RWPE1 (cell line): Measurements from ENCODE around the gene DISC1.

Experiments used
- CTCF ChIA-PET: fragments of 350-600 bp; sonication (Branson Sonifier 250); formaldehyde crosslinking; extraction: SDS; loops from one replicate; lab custom pipeline; 2021; lab: Yijun Ruan, JAX
- POLR2A ChIA-PET: fragments of 400-600 bp; formaldehyde crosslinking; extraction: SDS; loops from one replicate; lab custom pipeline; 2020; ENCODE audit warnings: antibody characterized with exemption; ENCODE audit not compliant: low non-redundant PET; lab: Yijun Ruan, JAX
- DNase-seq: peaks from one replicate; pipeline ENCODE4 v3.0.0; 2012; ENCODE audit warnings: low spot score
- H3K27ac ChIP-seq: fragments of 450-650 bp; 2 replicates; pipeline ENCODE4 v1.5.1; 2017
- CTCF ChIP-seq: fragments of 450-650 bp; conservative IDR thresholded peaks from 2 replicates; pipeline ENCODE4 v1.5.1; 2017; ENCODE audit warnings: low read depth, mild to moderate bottlenecking

The DISC1 gene

DNA sequence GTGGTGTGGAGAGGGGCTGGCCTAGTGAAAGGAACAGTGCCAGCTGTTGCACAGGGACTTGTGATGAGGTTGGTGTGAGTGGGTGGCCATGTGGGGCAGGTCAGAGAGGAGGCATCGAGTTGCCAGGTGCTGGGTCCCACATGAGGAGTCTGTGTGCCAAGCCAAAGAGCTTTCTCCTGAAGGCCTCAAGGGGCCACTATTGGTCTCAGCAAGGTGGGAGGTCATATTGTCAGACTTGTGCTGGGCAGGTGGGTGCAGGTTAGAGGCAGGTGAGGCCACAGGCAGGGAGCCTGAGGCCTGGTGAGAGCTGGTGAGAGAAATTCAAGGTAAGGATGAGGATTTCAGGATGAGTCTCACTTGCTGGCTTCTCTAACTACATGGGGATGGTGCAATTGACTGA lies 256.8 kb downstream of the DISC1 start:
- no peak overlapping the region for H3K27ac ChIP-seq
- no peak for TF ChIP-seq CTCF
- ChIA-PET CTCF (interaction anchor here (0.5 to 0.8 kb wide), 5 partner anchors 13 to 504 kb away, joined by 3 to 4 read pairs (median 3); no protein-coding TSS in a partner anchor), POLR2A (no interaction called here)
- DNase-seq = no peak

GRCh38 chr1:231885209-231885854 lies 258.7 kb downstream of the DISC1 start:
- ChIA-PET POLR2A (no interaction called here), CTCF (no interaction called here)
- no peak for DNase-seq
- no peak overlapping the region for H3K27ac ChIP-seq
- no peak for TF ChIP-seq CTCF

DNA sequence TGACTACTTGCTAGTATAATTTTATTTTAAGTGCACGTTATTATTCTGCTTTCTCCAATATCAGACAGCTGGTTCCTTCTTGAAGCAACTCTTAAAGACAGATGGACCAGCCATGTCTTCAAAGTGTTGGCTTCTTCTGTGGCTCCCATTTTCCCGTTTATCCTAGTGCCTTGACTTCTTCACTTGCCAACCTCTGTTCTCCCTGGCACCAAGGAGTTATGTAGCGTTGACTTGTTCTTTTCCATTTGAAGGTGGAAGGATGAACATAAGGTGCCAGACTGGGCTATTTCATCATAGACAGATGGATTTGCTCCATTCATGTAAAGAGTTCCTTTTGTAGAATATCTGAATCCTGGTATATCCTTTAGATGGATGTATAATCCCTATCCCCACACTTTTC lies 260.6 kb downstream of the DISC1 start:
- DNase-seq = no peak
- no peak overlapping the region for H3K27ac ChIP-seq
- CTCF ChIA-PET = no interaction called here
- POLR2A ChIA-PET = no interaction called here
- no peak for TF ChIP-seq CTCF

DNA sequence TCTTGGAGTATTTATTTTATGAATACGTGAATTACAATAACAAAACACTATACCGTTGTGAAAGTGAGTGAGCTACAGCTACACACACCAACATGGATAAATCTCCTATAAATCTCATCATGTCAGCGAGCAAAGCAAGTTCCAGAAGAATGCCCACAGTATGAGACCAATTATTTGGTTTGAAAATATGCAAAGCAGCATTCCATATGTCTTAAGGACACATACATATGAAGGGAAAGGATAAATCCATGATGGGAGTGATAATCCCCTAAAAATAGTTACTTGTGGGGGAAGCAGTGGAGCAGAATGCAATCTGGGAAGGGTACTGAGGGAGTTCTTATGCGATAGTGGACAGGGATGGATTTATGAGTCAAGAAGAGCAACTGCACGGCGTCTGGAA lies 261.3 kb downstream of the DISC1 start:
- no peak for DNase-seq
- no peak for TF ChIP-seq CTCF
- H3K27ac ChIP-seq = no peak overlapping the region
- ChIA-PET POLR2A (no interaction called here), CTCF (no interaction called here)

GRCh38 chr1:231890791-231891190 lies 264.2 kb downstream of the DISC1 start:
- POLR2A ChIA-PET = no interaction called here
- no peak for DNase-seq
- CTCF ChIA-PET = no interaction called here
- H3K27ac ChIP-seq = no peak overlapping the region
- no peak for TF ChIP-seq CTCF

- DNase-seq = no peak
- no peak overlapping the region for H3K27ac ChIP-seq
- TF ChIP-seq CTCF = no peak
- CTCF ChIA-PET = interaction anchor here (0.5 kb wide), 1 partner anchor 194 kb away, joined by 3 read pairs; no protein-coding TSS in a partner anchor
- POLR2A ChIA-PET = no interaction called here
These were observed 267.0 kb downstream of the DISC1 start for GRCh38 chr1:231893400-231894102.
